OCI-M2 (cell line): ENCODE data around the gene DMTF1.
"Not testable (repeated sequence)": the region's sequence is repeated elsewhere in the genome, so short reads cannot be mapped to it uniquely, and the experiment has no call there.

ENCODE experiments used
- DNase-seq: peaks from one replicate; lab custom pipeline; 2025; ENCODE audit not compliant: unreplicated experiment; lab: John Stamatoyannopoulos, UW

DMTF1 gene

DNA sequence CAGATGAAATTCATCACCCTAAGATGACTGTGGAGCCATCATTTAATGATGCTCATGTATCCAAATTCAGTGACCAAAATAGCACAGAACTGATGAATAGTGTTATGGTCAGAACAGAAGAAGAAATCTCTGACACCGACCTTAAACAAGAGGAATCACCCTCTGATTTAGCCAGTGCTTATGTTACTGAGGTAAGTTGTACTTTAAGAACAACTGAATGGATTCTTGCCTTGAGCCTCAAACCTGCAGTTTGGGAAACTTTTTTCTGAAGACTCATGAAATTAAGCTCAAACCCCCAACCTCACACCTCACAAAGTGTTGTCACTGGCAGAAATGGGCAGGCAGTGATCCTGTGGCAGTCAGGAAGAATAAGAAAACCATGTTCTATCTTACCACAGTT, 41.7 kb downstream of the DMTF1 start:
- no peak for DNase-seq

DNA sequence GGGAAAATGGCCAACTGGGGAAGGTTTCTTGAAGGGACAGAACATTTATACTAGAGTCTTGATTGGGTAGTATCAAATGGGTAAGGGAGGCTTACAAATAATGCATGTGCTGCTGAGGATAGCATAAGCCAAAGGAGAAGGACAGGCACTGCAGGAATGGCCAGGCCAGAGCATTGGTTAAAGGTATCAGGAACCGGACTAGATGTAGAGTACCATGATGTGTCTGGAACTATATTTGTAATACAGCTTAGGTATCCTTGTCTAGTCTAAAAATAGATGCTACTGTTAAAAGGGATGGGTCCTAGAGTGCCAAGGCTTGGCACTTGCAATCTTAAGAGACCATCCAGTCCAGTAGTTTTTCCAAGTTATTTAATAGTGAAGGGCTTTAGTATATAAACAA, 47.0 kb downstream of the DMTF1 start:
- DNase-seq = no peak

DNA sequence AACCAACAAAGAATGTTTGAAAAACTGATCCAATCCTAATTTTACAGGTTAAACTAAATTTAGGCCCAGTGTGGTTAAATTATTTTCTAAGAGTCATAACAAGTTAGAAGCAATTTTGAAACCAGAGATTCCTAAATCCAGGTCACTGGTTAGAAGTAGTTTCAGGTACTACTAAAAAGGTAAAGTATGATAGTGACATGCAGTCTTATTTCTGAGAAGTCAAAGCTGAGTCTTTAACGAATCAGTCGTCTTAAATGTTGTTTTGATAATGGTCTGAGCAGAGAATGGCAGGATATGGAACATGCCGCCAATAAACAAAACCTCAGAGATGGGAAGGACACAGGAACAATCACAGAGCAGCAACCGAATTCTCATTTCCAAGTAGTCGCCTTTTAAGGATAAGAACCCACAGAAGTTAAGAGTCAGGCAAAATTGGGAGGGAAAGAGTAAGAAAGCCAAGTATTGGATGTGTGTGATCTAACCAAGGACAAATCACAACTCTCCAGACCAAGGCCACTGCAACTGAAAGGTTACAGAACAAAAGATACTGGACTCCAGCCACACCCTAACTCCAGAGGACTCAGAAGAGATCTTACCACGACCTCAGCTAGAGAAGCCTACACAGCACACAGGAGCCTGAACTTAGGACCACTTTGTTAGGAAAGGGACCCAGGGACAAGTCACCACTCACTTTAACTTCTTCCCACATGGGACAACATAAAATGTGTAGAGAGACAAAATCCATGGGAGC, 47.6 kb downstream of the DMTF1 start:
- no peak for DNase-seq

DNA sequence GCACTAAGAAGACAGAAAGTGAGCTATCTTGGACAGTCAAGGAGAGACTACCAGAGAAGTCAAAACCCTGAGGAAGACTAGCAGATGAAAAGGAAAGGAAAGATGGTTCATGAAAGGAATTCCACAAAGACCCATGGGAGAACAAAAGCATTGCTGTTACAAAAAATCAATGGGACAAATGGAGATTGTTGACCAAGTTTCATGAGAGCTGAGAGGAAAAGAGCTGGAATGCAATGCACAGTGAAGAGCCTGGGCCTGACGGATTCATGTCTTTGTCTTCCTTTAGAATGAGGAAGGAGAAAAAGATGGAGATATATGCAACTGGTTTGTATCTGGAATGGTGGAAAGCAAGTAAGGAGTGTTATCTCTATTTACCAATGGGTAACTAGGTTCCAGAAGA, 50.0 kb downstream of the DMTF1 start:
- no peak for DNase-seq

DNA sequence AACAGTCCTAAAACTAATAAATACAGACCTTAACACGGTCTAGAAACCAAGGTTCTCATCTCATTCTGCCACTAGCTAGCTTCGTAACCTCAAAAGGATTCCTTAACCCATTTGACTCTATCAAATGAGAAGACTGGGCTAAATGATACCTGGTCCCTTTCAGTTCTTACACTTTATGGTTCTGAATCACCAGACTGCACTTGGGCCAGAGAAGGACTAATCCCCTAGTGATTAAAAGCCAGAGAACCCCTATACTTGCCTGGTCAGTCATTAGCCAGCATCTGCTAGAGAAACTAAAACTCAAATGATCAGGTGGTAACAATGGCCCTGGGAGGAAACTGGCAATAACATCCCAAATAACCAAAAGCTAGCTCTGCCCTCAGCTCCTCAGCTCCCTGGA, 50.5 kb downstream of the DMTF1 start:
- no peak for DNase-seq

DNA sequence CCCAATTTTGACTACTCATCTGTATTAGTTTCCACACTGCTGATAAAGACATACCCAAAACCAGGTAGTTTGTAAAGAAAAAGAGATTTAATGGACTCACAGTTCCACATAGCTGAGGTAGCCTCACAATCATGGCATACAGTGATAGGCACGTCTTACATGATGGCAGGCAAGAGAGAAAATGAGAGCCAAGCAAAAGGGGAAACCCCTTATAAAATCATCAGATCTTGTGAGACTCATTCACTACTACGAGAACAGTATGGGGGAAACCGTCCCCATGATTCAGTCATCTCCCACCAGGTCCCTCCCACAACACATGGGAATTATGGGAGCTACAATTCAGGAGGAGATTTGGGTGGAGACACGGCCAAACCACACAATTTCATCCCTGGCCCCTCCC, 51.7 kb downstream of the DMTF1 start:
- not testable (repeated sequence) for DNase-seq

DNA sequence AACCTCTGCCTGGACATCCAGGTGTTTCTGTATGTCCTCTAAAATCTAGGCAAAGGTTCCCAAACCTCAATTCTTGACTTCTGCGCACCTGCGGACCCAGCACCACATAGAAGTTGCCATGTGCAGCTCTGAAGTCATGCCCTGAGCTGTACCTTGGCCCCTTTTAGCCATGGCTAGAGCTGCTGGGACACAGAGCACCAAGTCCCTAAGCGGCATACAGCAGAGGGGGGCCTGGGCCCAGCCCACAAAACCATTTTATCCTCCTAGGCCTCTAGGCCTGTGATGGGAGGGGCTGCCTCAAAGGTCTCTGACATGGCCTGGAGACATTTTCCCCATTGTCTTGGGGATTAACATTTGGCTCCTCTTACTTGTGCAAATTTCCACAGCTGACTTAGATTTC, 52.7 kb downstream of the DMTF1 start:
- DNase-seq = no peak

DNA sequence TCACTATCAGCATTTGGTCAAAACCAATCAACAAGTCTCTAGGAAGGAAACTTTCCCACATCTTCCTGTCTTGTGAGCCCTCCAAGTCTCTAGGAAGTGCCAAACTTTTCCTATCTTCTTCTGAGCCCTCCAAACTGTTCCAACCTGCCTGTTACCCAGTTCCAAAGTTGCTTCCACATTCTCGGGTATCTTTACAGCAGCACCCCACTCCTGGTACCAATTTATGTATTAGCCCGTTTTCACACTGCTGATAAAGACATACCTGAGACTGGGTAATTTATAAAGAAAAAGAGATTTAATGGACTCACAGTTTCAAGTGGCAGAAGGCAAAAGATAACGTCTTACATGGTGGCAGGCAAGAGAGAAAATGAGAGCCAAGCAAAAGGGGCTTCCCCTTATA, 53.4 kb downstream of the DMTF1 start:
- not testable (repeated sequence) for DNase-seq

DNA sequence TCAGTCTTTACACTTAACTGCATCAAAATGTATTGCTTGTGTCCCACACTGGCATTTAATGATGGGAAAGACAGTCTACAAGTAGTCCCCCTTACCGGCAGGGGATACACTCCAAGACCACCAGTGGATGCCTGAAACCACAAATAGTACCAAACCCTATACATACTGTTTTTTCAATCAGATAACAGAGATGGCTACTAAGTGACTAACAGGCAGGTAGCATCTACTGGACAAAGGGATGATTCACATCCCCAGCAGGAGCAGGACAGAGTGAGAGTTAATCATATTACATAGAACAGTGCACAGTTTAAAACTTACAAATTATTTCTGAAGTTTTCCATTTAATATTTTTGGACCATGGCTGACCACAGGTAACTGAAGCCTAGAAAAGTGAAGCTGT, 54.1 kb downstream of the DMTF1 start:
- no peak for DNase-seq

DNA sequence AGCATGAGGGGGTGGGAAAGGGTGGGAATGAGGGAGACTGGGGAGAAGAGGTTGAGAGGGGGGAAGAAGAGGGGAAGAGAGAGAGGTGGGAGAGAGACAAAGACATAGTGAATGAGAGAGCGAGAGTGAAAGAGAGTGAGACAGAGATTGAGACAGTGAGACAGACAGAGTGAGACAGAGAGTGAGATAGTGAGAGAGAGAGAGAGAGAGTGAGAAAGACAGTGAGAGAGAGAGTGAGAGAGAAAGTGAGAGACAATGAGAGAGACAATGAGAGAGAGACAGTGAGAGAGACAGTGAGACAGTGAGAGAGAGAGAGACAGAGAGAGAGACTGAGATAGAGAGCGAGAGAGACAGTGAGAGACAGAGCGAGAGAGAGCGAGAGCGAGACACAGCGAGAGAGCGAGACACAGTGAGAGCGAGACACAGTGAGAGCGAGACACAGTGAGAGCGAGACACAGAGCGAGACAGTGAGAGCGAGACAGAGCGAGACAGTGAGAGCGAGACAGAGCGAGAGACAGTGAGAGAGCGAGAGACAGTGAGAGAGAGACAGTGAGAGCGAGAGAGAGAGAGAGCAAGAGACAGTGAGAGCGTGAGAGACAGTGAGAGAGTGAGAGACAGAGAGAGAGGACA, 57.2 kb downstream of the DMTF1 start:
- DNase-seq = no peak

DNA sequence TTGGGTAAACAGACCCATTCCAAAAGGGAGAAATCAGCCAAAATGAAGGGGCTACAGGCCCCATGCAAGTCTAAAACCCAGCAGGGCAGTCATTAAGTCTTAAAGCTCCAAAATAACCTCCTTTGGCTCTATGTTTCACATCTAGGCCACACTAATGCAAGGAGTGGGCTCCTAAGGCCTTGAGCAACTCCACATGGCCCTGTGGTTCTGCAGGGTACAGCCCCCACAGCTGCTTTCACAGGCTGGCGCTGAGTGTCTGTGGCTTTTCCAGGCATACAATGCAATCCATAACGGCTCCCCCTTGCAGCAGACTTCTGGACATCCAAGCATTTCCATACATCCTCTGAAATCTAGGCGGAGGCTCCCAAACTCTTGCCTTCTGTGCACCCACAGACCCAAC, 58.3 kb downstream of the DMTF1 start:
- no peak for DNase-seq

DNA sequence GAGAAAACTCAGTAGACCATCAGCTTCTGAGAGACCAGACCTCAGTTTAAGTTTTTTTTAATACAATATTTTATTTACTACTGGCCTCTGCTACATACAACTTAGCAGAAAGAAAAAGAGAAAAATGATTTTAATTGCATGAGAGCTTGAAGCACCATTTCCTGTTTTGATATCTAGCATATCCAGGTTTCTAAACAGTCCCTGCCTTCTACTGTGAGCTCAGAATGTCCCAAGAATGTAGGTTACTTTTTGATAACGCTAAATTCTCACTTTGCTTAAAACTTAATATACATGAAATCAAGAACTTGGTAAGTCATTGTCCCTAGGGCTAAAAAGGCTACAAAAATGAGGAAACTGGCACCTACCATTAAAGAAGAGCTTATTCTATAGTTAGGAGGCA, 60.2 kb downstream of the DMTF1 start:
- DNase-seq = no peak

DNA sequence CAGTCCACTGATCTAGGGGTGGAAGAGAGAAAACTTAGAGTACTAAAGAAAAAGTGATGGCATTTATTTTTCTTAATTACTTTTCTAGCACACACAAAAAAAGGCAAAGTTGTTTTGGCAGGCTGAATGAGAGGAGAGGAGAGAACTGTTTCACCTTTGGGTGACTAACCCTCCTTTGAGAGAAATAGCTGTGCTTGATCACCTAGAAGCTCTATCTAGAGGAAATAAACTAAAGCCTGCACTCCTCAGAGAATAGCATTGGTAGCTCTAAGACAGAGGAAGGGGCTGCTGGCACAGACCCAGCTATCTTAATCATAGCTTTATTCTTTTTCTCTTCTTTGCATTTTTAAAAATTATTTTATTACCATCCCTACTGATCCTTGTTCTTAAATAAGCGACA, 61.0 kb downstream of the DMTF1 start:
- no peak for DNase-seq

DNA sequence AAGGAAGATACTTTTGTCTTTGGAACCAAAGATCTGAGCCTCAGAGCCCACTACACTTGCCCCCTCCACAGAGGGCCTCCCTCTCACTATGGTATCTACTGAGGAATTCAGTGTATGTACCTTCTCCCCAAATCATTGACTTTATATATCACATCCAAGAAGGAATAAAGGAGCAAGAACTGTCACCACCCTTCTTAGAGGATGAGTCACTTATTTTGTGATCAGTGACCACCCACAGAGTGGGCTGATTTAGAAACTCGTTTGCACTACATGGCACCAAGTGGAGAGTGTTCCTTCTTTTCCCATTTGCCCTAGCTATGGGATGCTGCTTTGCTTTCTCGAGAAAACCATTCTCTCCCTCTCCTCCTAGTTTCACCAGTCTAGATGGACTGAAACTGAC, 61.6 kb downstream of the DMTF1 start:
- DNase-seq = no peak

DNA sequence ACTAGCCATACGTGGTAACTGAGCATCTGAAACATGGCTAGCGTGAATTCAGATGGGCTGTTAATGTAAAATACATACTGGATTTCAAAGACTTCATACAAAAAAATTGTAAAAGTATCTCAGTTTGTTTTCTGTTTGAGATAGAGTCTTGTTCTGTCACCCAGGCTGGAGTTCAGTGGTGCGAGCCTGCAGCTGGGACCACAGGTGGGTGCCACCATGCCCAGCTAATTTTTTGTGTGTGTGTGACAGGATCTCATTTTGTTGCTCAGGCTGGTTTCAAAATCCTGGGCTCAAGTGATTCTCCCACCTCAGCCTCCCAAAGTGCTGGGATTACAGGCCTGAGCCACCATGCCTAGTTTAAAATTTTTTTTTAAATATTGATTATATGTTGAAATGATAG, 62.8 kb downstream of the DMTF1 start:
- no peak for DNase-seq

DNA sequence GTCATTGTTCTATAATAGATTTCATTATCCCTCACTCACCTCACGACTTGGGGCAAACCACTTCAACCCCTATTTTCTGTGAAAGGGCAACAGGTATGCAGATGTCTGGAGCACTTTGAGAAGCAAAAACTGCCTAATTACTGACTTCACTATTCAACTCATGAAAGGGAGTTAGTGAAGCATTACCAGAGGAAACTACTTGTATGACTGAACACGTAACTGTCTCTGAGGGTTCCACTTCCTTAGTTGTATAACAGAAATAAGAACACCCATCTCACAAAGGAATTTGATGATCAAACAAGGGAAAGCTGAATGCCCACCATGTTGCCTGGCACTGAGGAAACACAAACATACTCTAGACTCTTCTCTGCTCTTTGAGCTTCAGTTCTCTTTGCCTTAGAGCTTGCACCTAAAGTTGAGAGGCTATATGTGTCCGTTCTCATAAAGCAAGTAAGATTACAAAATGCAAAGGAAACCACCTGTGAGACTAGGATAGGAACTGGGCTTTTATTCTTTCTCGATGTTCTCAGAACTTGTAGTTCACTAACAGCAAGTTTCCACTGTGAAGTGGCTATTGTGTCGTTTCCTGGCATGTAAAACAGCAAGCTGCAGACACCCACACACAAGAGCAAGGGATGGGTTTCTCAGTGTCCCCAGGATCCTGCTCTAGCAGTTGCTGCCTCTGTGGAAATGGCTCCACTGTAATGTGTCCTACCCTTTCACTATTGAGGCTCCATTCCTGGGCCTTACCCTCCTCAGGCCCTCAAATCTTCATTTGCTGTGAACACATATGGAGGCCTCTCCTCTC, 64.7 kb downstream of the DMTF1 start:
- no peak for DNase-seq

DNA sequence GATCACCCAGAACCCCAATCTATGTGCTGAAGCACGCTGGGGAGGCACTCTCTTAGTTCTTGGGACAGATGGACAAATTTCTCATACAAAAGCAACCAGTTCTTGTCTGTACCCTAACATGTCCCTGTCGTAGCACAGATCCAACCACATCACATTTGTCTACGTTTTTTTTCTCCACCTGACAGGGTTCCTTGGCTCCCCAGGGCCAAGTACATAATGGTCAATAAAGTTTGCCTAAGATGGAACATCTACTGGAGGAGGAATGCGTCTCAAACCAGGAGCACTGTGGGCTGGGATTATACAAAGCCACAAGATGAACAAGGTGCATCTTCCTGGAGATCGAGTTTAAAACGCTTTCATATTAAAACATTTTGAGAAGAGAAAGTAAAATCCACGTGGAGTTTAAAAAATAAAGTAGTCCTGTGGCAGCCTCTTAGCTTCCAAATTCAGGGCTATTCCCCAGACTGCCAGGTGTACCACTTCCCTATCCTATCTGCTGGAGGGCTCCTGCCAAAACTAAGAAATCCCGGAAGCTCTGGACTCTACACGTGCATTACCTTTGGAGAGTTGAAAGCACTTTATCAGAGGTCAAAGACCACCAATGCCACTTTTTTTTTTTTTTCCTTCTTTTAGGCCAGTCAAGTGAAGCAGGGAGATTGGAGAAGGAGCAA, 65.9 kb downstream of the DMTF1 start:
- DNase-seq = no peak

DNA sequence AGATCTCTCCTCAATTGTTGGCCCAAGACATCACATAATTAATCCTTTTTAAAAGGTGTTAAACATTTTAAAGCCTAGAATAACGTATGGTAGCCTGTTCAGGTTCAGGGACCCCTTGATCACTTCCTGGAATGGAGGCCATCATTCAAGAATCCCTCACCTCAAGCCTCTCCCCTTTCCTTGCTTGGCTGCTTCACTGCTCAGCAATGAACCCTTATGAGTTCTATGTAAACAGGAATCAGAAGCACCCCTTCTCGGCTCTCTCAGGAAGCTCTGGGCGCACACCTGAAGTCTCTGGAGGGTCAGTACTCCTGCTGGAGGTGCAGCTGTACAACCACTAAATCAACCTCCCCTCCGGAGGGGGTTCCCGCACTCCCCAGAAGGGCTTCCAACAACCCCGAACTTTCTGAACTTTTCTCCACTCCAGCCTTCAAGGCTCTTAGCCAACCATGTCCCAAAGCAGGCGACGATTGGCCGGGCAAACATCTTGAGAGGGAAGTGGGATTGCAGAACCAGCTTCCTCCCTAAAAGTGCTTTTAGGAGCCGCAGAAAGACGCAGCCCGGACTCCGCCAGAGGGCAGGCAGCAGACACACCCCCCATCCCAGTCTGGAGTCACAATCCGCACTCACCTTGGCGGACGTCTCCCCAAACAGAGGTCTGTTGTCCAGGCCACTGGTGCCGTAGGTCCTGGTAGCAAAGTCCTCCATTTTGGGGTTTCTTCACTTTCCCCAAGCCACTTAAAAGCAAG, 66.7 kb downstream of the DMTF1 start:
- no peak for DNase-seq

DNA sequence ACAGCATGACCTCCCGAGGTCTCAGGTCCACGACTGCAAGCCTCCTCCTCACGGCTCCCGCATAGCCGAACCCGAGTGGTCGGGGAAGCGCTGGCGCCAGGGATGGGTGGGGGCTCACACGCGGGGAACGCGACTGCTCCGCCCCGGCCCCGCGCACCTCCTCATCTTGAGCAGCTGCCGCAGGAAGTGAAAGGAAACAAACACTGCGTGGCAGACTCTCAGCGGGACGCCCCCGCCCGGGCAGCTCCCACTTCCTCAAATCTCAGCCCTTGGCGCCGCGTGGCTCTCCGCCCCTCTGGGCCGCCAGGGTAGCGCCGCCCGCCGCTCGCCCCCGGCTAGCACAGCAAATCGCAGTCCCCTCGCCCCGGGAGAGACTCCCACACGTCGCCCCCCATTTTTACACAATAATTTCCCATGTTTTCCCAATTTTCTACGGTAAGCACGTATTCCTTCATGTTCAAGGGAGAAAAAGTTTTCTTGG, 67.3 kb downstream of the DMTF1 start, which contains the start of gene TMEM243:
Gene TMEM243, minus strand, starts transcription at position 188 of the 481 bp plus-strand sequence. CDS start 229 bp downstream, outside the sequence.
- no peak for DNase-seq

DNA sequence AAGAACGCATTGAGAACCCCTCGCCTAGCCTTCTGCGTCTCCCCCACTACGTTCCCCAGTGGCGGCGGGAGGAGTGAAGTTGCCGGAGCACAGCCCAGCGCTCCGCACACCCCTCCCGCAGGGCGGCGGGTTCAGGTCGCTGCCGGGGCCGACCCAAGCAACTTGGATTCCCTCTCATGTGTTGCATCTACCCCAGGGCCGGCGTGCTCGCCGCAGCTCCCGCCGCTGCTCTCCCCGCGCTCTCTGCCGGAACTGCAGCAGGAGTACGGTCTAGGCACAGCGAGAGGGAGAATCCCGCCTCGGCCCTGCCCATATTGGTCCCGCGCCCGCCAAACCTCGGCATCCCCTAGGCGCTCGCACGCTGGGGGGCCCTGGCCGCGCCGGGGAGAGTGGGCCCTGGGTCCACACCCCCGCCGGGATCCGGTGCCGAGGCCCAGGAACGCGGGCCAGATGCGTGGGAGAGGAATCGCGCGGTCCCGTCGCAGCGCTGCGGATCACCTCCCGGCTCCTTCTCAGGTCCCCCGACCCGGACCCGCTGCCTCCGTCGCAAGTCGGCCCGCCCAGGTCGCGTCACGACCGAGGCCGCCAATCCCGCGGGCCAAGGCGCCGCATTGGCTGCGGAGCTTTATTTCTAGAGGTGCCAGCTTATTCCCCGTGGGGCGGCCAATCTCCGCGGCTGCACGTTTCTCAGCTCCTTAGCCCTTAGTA, 67.9 kb downstream of the DMTF1 start:
- DNase-seq = no peak
